ENCODE results near the gene TLR6. TPM values are rescaled to one million over a fixed set of nuclear protein-coding genes. Genes with fewer than 3 reads are reported as not detected.

TLR6 gene
- total RNA-seq, result 1.2 TPM
- long read RNA-seq, full-length matches to known transcripts, result 1 of 1 reads
- long read RNA-seq, partial matches to known transcripts, result 0 of 1 reads
- long read RNA-seq, other reads (novel, unspliced or antisense), result 0 of 1 reads

GRCh38 chr4:38856524-38857337 is at the start of gene TLR6:
Gene TLR6 (minus strand): TSS chr4:38856817. CDS start chr4:38829473, 27,344 bp downstream.
- DNase-seq (ENCODE audit: low spot score), result no peak
- intact Hi-C loops (cut with DNase I), result loop anchor here (5.0 kb wide), 2 partner anchors 49 to 99 kb away; no protein-coding TSS in a partner anchor

GRCh38 chr4:38905652-38906385 is 49.2 kb upstream of the TLR6 start:
- DNase-seq (ENCODE audit: low spot score), result no peak
- intact Hi-C loops (cut with DNase I), result no loop called here

- DNase-seq (ENCODE audit: low spot score), result no peak
- intact Hi-C loops (cut with DNase I), result no loop called here
These were observed 48.1 kb upstream of the TLR6 start for GRCh38 chr4:38904682-38905081.

DNA sequence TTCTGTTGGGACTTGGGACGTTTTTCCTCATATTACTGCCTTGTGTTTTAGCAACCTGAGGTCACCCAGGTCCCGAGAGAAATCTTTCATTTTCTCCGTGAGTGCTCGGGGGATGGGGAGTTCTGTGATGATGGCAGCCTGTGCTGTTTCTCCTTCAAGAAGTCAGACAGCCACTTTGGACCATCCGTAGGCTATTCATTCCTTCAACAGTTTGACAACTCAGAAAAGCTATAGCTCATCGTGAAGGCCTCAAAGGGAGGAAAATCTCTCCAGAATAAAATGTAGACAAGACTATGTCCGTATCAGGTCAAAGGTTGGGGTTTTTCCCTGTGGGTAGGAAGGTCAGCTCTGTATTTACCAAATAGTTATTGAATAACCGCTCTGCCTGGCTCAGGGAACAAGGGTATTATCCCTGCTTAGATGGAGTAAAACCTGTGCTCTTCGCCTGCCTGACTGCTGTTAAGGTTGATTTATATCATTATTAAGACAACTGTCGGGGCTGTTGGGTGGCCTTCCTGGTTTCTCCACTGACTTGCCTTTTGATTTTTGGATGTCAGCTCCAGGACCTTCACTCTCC is 47.6 kb upstream of the TLR6 start:
- intact Hi-C loops (cut with DNase I), result no loop called here

DNA sequence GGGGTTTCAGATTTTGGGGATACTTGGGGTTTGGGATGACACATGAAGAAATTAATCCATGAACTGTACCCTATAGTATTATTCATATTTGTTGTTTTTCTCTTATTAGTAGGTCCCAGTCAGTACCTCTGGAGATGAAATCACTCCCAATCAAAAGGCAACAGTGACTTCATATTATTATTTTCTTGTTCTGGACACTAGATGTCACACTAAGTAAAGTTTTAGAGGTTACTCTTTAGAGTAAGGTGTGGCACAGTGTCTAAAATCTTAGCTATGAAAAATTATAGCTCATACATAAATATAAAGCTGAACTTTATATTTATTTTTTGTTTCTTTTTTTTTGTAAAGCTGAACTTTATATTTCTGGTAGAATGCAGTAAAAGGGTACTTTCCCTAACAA is 46.1 kb upstream of the TLR6 start:
- intact Hi-C loops (cut with DNase I), result loop anchor here (2.0 kb wide), 1 partner anchor 232 kb away; no protein-coding TSS in a partner anchor
- no peak for DNase-seq (ENCODE audit: low spot score)

More for the DNA sequence above, 47.6 kb upstream of the TLR6 start:
- no peak for DNase-seq (ENCODE audit: low spot score)

DNA sequence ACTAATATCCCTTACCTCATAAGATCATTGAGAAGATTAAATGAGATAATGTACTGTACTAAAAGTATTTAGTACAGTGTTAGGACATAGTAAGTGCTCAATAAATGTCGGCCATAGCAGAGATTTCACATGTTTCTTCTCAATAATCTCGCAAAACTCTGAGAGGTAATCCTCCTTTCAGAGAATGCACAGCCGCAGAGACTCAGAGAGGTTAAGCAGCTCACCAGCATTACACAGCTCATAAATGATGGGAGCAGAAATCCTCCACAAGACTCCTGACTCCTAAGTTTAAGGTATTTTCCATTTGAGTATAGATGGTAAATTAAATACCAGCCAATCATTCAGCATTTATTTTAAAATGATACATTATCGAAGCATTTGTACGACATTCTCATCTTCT is 45.6 kb upstream of the TLR6 start:
- DNase-seq (ENCODE audit: low spot score), result no peak
- intact Hi-C loops (cut with DNase I), result loop anchor here (2.0 kb wide), 1 partner anchor 233 kb away; no protein-coding TSS in a partner anchor

DNA sequence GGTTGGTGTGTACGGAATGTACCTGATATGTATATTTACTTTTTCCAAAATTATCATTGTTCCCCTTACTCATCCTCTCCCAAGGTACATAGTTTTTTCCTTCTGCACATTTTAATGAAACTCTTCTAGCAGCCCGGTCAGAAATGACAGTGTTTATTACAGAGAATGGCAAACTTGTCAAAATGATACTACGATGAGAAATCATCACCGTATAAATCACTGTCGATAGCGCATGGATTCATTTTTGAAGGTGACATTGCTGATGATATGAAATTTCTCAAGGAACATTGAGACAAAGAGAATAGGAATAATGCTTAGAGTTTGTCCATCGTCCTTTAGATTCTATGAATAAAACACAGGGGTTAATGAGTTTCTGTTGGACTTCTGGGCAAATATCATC is 41.6 kb upstream of the TLR6 start:
- no peak for DNase-seq (ENCODE audit: low spot score)
- intact Hi-C loops (cut with DNase I), result no loop called here

DNA sequence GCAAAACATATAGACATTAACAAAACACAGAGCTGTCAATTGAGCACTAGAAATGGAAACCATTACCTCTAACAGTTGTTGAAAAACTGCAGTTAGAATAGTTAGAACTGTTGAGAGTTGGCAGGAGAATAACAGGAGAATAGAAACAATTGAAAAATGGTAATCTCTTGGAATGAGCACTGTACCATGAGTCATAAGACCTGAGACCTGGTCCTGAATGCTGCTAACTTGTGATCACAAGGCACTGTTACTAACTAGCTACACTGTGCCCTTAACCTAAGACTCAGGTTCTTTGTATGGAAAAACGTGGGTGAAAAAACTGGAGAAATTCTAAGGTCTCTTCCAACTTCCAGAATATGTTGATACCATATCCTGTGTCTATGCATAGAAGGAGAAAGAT is 40.3 kb upstream of the TLR6 start:
- DNase-seq (ENCODE audit: low spot score), result no peak
- intact Hi-C loops (cut with DNase I), result no loop called here

DNA sequence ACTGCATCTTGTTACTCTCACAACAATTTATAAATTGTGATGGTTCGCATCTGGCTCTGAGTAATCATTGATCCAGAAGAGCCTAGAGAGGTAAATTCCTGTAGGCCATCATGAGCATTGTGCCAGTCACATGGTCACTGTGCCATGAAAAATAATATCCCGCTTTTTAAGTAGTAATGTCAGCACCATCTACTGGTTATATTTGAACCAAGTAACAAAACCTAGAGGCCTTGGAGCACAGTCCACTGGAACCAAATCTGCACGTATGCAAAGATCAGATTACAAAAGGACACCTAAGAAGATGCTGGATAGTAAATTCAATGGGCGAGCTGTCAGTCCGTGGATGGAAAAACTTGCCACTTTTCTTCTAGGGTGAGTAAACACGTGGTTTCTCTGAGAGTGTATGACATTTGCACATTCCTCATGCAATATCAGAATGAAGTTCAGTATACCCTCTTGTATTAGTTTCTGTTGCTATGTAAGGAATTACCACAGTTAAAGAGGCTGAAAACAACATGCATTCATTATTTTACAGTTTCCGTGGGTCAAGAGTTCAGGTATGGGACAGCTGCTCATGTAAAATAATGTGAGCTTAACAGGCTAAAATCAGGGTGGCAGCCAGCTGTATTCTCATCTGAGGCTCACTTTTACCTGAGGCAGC is 37.8 kb upstream of the TLR6 start:
- no peak for DNase-seq (ENCODE audit: low spot score)
- intact Hi-C loops (cut with DNase I), result no loop called here

- intact Hi-C loops (cut with DNase I), result no loop called here
- no peak for DNase-seq (ENCODE audit: low spot score)
These were observed 34.7 kb upstream of the TLR6 start for GRCh38 chr4:38891051-38891983.

GRCh38 chr4:38889143-38889542 is 32.5 kb upstream of the TLR6 start:
- intact Hi-C loops (cut with DNase I), result no loop called here
- no peak for DNase-seq (ENCODE audit: low spot score)

DNA sequence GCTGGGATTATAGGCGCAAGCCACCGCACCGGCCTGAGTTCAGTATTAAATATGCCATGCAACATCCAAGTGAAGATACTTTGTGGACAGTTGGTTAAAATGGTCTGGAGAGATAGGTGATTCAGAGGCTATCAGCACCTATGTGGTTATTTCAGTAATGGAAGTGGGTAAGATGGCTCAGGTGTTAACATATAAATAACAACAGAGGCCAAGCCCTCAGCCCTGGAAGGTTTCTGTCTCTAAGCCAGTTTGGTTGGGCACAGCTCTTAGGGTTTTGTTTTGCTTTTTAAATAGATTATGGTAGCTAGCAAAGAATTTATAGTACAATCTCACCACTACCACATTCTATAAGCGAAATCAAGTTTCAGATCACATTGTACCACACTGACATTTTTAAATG is 27.6 kb upstream of the TLR6 start:
- intact Hi-C loops (cut with DNase I), result no loop called here
- no peak for DNase-seq (ENCODE audit: low spot score)

GRCh38 chr4:38876636-38877035 is 20.0 kb upstream of the TLR6 start:
- DNase-seq (ENCODE audit: low spot score), result no peak
- intact Hi-C loops (cut with DNase I), result no loop called here

DNA sequence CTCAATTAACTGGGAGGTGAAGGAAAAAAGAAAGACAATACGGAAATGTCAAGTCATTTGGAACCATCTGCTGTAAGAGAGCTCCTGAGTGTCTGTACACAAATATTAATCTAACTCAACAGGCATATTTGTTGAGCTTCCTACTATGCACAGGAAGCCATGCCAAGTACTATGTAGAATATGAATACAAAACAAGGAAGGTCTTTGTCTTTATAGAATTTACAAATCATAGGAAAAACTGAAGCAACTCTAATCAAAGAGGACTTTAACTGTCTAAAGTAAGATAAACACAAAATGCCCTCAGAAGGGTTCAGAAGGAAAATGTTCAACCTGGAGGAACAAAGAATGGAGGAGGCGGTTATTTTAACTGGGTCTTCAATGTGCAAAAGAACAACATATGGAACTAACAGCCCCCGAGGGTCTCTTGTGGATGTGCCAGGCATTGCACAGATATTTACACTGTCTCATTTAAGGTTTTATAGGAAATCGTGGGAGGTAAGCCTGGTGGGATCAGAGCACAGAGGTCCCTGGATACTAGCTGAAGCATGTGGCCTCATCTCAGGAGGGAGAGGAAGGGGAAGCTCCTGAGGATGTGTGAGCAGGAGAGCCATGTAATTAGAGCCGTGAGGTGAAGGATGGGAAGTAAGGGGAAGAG is 16.8 kb upstream of the TLR6 start:
- no peak for DNase-seq (ENCODE audit: low spot score)
- intact Hi-C loops (cut with DNase I), result no loop called here

GRCh38 chr4:38872620-38873019 is 16.0 kb upstream of the TLR6 start:
- intact Hi-C loops (cut with DNase I), result no loop called here

GRCh38 chr4:38871593-38871992 is 15.0 kb upstream of the TLR6 start:
- intact Hi-C loops (cut with DNase I), result no loop called here
- no peak for DNase-seq (ENCODE audit: low spot score)

More at GRCh38 chr4:38872620-38873019, 16.0 kb upstream of the TLR6 start:
- DNase-seq (ENCODE audit: low spot score), result no peak

GRCh38 chr4:38870098-38870808 is 13.6 kb upstream of the TLR6 start:
- intact Hi-C loops (cut with DNase I), result no loop called here
- no peak for DNase-seq (ENCODE audit: low spot score)

Measured in cardiac septum (tissue), 1 donor.